DMS53 treated with DMSO at 0.1 percent for 48 hours (cell line): ENCODE results near the gene MACROD1.

Experiments
- DNase-seq: peaks from one replicate; lab custom pipeline; 2025; ENCODE audit not compliant: unreplicated experiment; lab: John Stamatoyannopoulos, UW

Gene MACROD1

GRCh38 chr11:64038500-64038899 lies 127.4 kb downstream of the MACROD1 start:
- DNase-seq: no peak

GRCh38 chr11:64037027-64037634 lies 128.8 kb downstream of the MACROD1 start:
- no peak for DNase-seq

- no peak for DNase-seq
Observed at GRCh38 chr11:64036087-64037026, 129.6 kb downstream of the MACROD1 start.

- DNase-seq: no peak
Observed at GRCh38 chr11:64035576-64035975, 130.3 kb downstream of the MACROD1 start, which contains the start of gene FLRT1. Gene FLRT1 (plus strand): TSS chr11:64035931. CDS start chr11:64116268, 80,337 bp downstream.

GRCh38 chr11:64035081-64035524 lies 130.8 kb downstream of the MACROD1 start:
- no peak for DNase-seq

- no peak for DNase-seq
Observed at GRCh38 chr11:64034411-64034811, 131.5 kb downstream of the MACROD1 start.

GRCh38 chr11:64032050-64032449 lies 133.9 kb downstream of the MACROD1 start:
- no peak for DNase-seq

GRCh38 chr11:64031001-64031400 lies 134.9 kb downstream of the MACROD1 start:
- DNase-seq: no peak

GRCh38 chr11:64029773-64030172 lies 136.1 kb downstream of the MACROD1 start:
- no peak for DNase-seq

GRCh38 chr11:64028398-64029115 lies 137.4 kb downstream of the MACROD1 start:
- DNase-seq: no peak

GRCh38 chr11:64027651-64028397 lies 138.1 kb downstream of the MACROD1 start:
- DNase-seq: no peak

GRCh38 chr11:64026575-64027205 lies 139.2 kb downstream of the MACROD1 start:
- no peak for DNase-seq

- DNase-seq: no peak
Observed at GRCh38 chr11:64025205-64025604, 140.7 kb downstream of the MACROD1 start.

GRCh38 chr11:64023712-64024710 lies 141.9 kb downstream of the MACROD1 start:
- no peak for DNase-seq

- no peak for DNase-seq
Observed at GRCh38 chr11:64022125-64022784, 143.7 kb downstream of the MACROD1 start.

- DNase-seq: no peak
Observed at GRCh38 chr11:64021757-64022093, 144.2 kb downstream of the MACROD1 start.

- no peak for DNase-seq
Observed at GRCh38 chr11:64020976-64021756, 144.7 kb downstream of the MACROD1 start.
